DMS114 treated with DMSO at 0.1 percent for 48 hours (cell line): ENCODE results near the gene TOM1.

Source experiments
- DNase-seq: peaks from one replicate; lab custom pipeline; 2025; ENCODE audit not compliant: unreplicated experiment; lab: John Stamatoyannopoulos, UW

Gene TOM1

DNA sequence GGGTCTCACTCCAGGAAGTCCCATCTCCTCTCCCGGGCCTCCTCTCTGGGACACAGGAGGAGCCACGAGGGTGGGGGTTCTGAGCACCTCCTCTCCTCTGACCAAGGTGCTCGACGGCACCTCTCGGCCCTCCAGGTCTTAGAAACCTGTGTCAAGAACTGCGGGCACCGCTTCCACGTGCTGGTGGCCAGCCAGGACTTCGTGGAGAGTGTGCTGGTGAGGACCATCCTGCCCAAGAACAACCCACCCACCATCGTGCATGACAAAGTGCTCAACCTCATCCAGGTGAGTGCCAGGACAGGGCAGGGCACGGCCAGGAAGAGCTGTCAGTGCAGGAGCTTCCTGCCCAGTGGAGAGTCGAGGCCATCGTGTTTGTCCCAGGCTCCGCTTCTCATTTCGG lies 23.2 kb downstream of the TOM1 start:
- no peak for DNase-seq

GRCh38 chr22:35323305-35323704 lies 23.6 kb downstream of the TOM1 start:
- DNase-seq, result no peak

DNA sequence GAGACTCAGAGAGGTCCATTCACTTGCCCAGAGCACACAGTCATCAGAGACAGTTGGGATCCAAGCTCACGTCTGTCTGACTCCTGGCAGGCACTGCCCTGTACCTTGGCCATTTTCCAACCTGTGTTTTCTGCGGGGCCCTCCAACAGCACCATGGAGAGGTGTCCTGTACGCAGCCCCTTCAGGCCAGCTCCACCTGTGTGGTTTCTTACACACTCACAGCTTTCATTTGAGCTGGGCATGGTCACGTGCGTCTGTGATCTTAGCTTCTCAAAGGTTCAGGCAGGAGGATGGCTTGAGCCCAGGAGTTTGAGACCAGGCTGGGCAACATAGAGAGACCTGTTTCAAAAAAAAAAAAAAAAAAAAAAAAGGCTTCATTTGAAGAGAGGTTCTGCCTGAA lies 24.4 kb downstream of the TOM1 start:
- DNase-seq, result no peak

GRCh38 chr22:35324762-35325161 lies 25.1 kb downstream of the TOM1 start:
- no peak for DNase-seq

DNA sequence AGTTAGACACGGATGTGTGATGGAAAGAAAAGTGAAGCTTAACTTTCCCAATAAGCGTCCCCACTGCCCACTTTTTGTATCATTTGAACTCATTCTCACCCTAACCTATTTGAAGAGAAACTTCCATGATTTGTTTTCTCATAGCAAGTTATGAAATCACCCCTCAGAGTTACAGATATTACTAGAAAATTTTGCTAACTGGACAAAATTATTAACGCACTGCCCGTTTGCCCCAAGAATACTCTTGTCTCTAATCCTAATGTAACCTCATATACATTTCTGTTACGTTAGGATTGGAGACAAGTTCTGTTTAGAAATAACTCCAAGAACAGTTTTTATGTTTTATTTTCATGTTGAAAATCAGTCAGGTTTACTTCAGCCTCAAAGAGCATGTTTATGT lies 25.5 kb downstream of the TOM1 start:
- DNase-seq, result no peak

- no peak for DNase-seq
Measured at GRCh38 chr22:35326854-35327562, 27.3 kb downstream of the TOM1 start.

DNA sequence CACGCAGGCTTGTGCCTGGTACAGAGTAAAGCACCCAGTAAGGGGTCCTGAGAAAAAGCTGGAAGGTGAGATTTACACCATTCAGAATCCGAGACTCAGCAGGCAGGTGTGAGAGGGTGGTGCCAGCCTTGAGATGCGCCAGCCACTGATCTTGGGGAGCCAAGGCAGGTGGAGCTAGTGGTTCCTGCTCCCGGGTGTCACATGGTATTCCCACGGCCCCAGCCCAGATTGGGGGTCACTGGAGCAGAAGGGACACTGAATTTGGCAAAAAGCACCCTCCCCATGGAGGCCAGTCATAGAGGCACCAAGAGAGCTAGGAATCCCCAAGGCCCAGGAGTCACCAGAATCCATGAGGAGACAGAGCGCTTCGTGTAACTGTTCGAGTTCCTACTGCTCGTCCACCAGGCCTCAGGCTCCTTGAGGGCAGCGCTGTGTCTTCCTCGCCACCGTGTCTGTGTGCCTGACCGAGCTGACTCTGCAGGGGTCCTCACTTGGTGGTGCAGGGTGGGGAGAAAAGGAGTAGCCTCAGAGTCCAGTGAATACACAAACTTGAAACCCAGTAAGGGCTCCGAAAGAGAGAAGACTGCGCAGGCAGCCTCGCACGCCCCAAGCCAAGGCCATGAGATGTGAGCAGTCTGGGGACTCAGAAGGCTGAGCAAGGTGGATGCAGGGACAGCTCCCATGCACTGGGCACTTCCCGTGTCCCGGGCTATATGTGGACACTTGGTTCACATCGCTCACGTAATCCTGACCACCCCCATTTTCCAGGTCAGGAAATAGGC lies 28.2 kb downstream of the TOM1 start:
- DNase-seq, result no peak

- no peak for DNase-seq
Measured at GRCh38 chr22:35328472-35328885, 28.8 kb downstream of the TOM1 start.

GRCh38 chr22:35329114-35329847 lies 29.6 kb downstream of the TOM1 start:
- no peak for DNase-seq

DNA sequence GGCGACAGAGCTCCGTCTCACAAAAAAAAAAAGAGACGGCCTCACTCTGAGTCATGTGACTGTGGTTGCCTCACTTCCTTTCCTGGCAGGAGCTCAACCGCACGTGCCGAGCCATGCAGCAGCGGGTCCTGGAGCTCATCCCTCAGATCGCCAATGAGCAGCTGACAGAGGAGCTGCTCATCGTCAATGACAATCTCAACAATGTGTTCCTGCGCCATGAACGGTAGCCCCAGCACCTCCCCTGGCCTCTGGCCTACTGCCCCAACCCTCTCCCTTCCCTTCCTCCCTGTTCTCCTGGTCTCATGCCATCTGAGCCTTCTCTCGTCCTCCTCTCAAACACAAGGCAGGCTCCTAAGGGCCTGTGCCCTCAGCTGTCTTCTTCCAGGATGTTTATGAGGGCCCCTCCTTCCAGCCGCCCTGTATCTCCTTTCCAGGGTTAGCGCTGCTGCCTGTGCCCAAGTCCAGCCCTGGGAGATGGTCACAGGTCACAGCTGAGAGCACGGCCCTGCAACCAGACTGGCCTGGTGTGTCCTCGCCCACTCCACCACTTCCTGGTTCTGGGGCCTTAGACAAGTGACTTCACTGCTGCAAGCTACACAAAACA lies 30.7 kb downstream of the TOM1 start:
- DNase-seq, result no peak

DNA sequence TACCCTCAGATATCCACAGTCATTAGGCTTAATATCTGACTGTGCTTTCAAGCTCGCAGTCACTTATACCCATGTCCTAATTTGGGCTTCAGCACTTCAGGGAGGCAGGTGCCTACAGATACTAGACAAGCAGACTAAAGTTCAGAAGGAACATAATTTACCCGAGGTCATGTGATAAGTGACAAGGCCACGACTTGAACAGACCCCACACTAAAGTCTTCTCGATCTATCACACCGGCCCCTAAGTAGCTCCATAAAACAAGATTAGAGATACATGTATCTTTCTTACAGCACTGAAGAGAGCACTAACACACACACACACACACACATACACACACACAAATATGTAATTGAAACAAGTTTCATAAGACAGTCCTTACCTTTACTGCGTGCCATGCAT lies 32.6 kb downstream of the TOM1 start:
- DNase-seq, result no peak

GRCh38 chr22:35333220-35333619 lies 33.5 kb downstream of the TOM1 start:
- DNase-seq, result no peak

DNA sequence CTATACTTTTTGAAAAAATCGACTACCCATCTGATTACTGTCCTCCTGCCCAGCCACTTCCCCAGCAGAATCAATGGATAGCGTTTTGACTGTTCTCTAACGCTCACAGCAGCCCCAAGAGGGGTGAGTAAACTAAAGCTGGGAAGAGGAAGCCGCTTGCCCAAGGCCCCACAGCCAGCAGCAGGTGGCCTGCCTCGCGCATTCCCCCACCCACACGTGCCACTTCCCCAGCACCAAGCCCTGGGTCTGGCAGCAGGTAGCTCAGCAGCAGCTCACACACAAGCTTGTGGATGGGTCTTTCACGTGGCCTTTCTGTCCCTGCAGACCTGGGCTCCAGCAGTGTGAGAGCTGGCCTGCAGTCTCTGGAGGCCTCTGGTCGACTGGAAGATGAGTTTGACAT lies 34.3 kb downstream of the TOM1 start:
- DNase-seq, result no peak

- no peak for DNase-seq
Measured at GRCh38 chr22:35335468-35335867, 35.8 kb downstream of the TOM1 start.

GRCh38 chr22:35335936-35336781 lies 36.5 kb downstream of the TOM1 start:
- DNase-seq, result no peak

DNA sequence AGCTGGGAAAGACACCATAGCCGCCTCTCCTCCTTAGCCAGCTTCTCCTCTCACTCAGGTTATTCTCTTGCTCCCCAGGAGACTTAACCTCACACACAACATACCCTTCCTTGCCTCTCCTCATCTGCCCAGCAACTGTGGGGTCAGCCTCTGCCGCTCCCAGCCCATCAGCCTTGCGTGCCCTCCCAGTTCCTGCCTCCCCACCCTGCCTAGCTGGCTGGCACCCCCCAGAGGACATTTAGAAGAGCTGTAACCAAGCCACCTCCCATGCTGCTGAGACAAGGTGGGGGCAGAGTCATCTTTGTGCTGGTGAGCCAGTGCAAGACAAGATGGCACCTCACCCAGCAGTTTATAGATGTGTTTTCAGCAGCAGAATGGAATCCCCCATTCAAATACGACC lies 38.2 kb downstream of the TOM1 start:
- DNase-seq, result no peak

DNA sequence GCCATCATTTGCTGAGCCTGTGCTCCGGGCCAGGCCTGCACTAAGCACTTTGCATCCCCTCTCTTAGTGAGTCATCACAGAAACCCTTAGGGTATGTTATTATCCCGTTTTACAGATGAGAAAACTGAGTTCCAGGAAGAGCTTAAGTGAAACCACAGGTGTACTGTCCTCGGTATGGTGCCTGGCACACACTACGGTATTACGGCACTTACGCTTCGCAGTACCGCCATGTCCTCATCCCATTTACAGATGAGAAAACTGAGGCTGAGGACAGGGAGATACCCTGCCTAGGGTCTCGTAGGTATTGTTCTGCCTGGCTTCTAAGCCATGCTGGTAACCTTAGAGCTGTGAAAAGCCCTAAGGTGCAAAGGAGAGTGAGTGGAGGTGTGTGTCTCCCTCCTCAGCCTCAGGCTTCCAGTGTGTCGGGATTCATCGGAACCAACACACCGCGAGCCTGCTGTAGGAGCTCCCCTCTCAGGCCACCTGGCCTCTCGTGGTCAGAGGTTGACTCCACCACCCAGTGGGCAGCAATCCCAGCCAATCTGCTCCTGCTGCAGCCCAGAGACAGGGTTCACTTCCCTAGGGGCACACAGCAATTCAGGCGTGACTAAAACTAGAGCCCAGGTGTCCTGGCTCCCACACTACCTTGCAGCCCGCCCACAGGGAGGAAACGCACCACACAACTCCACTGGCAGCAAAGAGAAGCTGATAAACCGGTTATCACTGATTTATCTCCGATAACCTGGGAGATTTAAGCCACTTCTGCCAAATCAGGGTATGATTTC lies 41.6 kb downstream of the TOM1 start:
- no peak for DNase-seq

DNA sequence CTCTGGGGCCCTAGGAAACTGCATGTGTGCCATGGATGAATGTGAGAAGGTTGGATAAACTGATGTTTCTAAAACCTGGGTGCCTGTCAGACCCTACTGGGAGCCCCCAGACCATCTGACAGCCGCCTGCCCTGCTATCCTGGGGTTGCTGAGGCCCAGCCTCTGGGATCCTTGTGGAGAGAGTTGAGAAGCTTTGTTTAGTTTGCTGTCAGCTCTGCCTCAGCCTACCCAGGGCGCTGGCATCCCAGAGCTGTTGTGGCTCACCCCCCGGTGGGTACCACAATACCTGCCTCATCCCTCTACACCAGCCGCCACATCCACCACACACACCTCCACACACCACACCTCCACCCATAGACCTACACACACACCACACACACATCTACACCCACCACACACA lies 42.7 kb downstream of the TOM1 start:
- DNase-seq, result no peak

DNA sequence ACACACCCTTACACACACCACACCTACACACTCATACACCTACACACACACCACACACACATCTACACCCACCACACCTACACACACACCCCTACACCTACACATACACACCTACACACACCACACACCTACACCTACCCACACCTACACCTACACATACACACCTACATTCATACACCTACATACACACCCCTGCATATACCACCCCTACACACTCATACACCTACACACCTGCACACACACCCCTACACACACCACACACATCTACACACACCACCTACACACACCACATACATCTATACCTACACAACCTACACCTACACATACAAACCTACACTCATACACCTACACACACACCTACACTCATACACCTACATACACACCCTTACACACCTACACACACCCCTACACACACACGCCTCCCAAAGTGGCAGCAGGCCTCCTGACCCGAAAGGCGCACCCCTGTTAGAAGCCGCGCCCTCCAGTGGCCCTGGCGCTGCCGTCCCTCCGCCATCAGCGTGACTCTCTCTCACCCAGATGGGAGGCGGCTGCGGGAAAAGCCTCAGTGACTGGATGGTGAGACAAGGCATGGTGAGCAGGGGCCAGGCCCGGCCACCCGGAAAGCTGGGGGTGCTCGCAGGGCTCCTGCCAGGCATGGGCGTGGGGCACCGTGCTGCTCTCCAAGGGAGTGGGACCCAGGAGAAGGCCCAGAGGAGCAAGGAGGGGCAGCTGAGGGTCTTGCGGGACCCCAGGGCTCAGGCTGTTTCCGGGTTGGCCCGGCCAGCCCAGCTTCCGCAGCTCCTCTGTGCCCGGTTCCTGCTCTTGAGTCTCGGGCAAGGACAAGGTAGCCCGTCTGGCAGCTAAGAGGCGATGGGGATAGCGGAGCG lies 44.2 kb downstream of the TOM1 start:
- DNase-seq, result no peak
